Measurements from ENCODE around the gene PCCA. TPM values are rescaled to one million over a fixed set of nuclear protein-coding genes. Genes with fewer than 3 reads are reported as not detected.

PCCA gene
- total RNA-seq, 4 donors from 2014 or later: 29.5 to 55.5 (median 38.3) TPM

- Histone ChIP-seq H3K27ac (no peak overlapping the region), H3K4me1 (peaks cover 0 to 9% (median 0%) of the 10 kb centered on the region in 4 donors), H3K9me3 (peaks cover 0 to 4% (median 0%) of the 10 kb centered on the region in 4 donors), H3K4me3 (no peak overlapping the region), H3K36me3 (no peaks in the 10 kb centered on the region), H3K27me3 (no peaks in the 10 kb centered on the region)
- 95 to 96% methylated on average over 9 of the region's 9 CpGs for WGBS, 2 donors
- no peak for TF ChIP-seq POLR2A (IDR thresholded peaks at IDR 0.05)
- TF ChIP-seq, protein P1, sequence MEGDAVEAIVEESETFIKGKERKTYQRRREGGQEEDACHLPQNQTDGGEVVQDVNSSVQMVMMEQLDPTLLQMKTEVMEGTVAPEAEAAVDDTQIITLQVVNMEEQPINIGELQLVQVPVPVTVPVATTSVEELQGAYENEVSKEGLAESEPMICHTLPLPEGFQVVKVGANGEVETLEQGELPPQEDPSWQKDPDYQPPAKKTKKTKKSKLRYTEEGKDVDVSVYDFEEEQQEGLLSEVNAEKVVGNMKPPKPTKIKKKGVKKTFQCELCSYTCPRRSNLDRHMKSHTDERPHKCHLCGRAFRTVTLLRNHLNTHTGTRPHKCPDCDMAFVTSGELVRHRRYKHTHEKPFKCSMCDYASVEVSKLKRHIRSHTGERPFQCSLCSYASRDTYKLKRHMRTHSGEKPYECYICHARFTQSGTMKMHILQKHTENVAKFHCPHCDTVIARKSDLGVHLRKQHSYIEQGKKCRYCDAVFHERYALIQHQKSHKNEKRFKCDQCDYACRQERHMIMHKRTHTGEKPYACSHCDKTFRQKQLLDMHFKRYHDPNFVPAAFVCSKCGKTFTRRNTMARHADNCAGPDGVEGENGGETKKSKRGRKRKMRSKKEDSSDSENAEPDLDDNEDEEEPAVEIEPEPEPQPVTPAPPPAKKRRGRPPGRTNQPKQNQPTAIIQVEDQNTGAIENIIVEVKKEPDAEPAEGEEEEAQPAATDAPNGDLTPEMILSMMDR (IDR thresholded peaks at IDR 0.05): no peak
- TF ChIP-seq EP300 (IDR thresholded peaks at IDR 0.05): no peak
- DNase-seq (ENCODE audit: low spot score in 2 of 2): no peak
Measured at GRCh38 chr13:100549316-100549715, 460.4 kb downstream of the PCCA start.

DNA sequence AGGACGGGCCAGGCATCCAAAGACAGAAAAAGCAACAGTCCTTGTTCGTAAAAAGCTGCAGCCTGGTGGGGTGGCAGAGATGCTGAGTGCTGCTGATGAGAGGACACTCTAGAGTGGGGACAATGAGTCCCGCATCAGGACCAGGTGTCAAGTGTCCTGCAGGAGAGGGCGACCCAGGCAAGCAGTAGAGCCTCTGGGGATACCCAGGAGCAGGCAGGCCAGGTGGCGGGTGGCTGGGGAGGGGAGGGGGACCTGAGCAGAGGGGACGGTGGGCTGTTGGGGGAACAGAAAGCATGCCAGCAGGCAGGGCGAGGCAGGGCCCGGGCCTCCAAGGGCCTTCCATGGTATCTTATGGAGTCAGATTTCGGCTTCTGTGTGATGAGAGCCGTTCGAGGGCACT is 463.9 kb downstream of the PCCA start:
- no peak for DNase-seq (ENCODE audit: low spot score in 2 of 2)
- WGBS, 2 donors: 89 to 93% methylated on average over 11 of the region's 11 CpGs
- no peak for TF ChIP-seq POLR2A (IDR thresholded peaks at IDR 0.05)
- TF ChIP-seq, protein P1 (IDR thresholded peaks at IDR 0.05): no peak
- no peak for TF ChIP-seq EP300 (IDR thresholded peaks at IDR 0.05)

GRCh38 chr13:100559886-100560285 is 471.0 kb downstream of the PCCA start:
- Histone ChIP-seq H3K4me1 (no peaks in the 10 kb centered on the region), H3K27ac (no peak overlapping the region), H3K4me3 (no peak overlapping the region), H3K27me3 (no peaks in the 10 kb centered on the region), H3K36me3 (peaks cover 0 to 4% (median 0%) of the 10 kb centered on the region in 3 donors), H3K9me3 (peaks cover 0 to 4% (median 0%) of the 10 kb centered on the region in 4 donors)
- 83 to 90% methylated on average over 8 of the region's 8 CpGs for WGBS, 2 donors
- TF ChIP-seq EP300 (IDR thresholded peaks at IDR 0.05) (no peak), POLR2A (IDR thresholded peaks at IDR 0.05) (no peak)
- TF ChIP-seq, protein P1 (IDR thresholded peaks at IDR 0.05): no peak
- DNase-seq (ENCODE audit: low spot score in 2 of 2): no peak

More for the DNA sequence above, 463.9 kb downstream of the PCCA start:
- peaks cover 0 to 9% (median 0%) of the 10 kb centered on the region in 4 donors for H3K4me1 ChIP-seq
- peaks cover 0 to 4% (median 0%) of the 10 kb centered on the region in 3 donors for H3K36me3 ChIP-seq
- H3K27ac ChIP-seq: no peak overlapping the region
- peaks cover 0 to 13% (median 0%) of the 10 kb centered on the region in 4 donors for H3K9me3 ChIP-seq
- H3K4me3 ChIP-seq: no peak overlapping the region
- no peaks in the 10 kb centered on the region for H3K27me3 ChIP-seq

DNA sequence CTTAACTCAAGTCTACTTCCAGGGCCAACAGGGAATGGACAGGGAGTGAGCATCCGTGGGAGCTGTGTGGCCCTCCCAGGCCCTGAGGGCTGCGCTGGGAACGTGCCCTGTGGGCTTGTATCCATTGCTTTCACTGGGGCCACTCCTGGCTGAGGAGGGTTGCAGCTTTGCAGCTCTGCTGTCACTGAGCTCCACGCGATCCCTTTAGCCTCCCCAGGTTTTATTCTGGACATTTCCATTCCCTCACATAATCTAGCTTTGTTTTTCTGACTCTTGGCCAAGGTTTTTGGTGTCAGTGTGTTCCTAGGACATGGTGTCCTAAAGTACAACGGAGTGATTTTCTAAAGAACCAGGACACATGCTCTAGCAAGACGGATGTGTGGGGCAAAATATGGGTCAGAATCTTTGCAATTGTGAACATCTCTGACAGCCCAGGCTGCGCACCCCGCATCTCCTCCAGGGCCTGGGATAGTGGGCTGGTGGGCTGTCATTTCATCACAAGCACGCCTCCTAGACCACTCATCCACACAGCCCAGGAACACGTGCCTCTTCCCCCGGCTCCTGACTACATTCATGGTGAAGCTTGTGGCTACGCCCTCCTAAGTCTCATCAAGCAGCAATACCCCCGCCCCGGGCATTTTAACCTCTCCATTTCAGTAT is 471.7 kb downstream of the PCCA start:
- Histone ChIP-seq H3K36me3 (peaks cover 0 to 2% (median 0%) of the 10 kb centered on the region in 3 donors), H3K4me1 (no peaks in the 10 kb centered on the region), H3K27me3 (no peaks in the 10 kb centered on the region), H3K9me3 (no peaks in the 10 kb centered on the region), H3K4me3 (no peak overlapping the region), H3K27ac (no peak overlapping the region)
- TF ChIP-seq EP300 (IDR thresholded peaks at IDR 0.05): no peak
- TF ChIP-seq POLR2A (IDR thresholded peaks at IDR 0.05): no peak
- TF ChIP-seq, protein P1 (IDR thresholded peaks at IDR 0.05): no peak
- no peak for DNase-seq (ENCODE audit: low spot score in 2 of 2)
- 83 to 85% methylated on average over 15 of the region's 15 CpGs for WGBS, 2 donors

DNA sequence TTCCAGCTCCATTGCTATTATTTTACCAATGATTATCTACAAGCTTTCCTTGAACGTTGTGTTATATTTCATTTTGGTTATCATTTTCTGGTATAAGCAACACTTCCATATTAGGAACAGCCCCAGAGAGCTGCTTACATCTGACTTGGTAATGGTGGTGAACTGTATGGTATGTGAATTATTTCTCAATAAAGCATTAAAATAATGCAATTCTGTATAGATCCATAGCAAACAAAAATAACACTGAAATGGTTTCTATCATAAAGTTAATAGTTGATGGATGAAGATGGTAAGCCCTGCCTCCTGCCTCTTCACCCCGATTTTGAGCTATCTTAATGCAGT is 472.2 kb downstream of the PCCA start:
- Histone ChIP-seq H3K4me3 (no peak overlapping the region), H3K9me3 (peaks cover 0 to 5% (median 0%) of the 10 kb centered on the region in 4 donors), H3K27me3 (no peaks in the 10 kb centered on the region), H3K27ac (no peak overlapping the region), H3K36me3 (peaks cover 0 to 7% (median 0%) of the 10 kb centered on the region in 3 donors), H3K4me1 (no peaks in the 10 kb centered on the region)
- DNase-seq (ENCODE audit: low spot score in 2 of 2): no peak
- TF ChIP-seq, protein P1 (IDR thresholded peaks at IDR 0.05): no peak
- no peak for TF ChIP-seq POLR2A (IDR thresholded peaks at IDR 0.05)
- no peak for TF ChIP-seq EP300 (IDR thresholded peaks at IDR 0.05)
- 79 to 89% methylated on average over 2 of the region's 2 CpGs for WGBS, 2 donors

Measured in tibial nerve (tissue), 4 donors.